ENCODE data around the gene SNX20. TPM values are rescaled to one million over a fixed set of nuclear protein-coding genes. Genes with fewer than 3 reads are reported as not detected.

The SNX20 gene
- total and polyA plus RNA-seq, 2 donors (not counting 3 experiments of a cell fraction or from before 2014, with no cell fraction given): not detected

GRCh38 chr16:50630394-50631020 lies 50.6 kb downstream of the SNX20 start:
- H3K79me2 ChIP-seq (ENCODE audit: control insufficient read depth, insufficient read depth, low read length): no peaks in the 10 kb centered on the region
- no peaks in the 10 kb centered on the region for H3K4me1 ChIP-seq (ENCODE audit: control insufficient read depth, extremely low read depth, insufficient read depth, low read length)
- no peak overlapping the region for H3K9ac ChIP-seq (replicated peaks; ENCODE audit: extremely low read depth, insufficient read depth, low read length)
- dilution Hi-C loops (cut with MboI; ENCODE audit: extremely low pct_ligation_motif_present, low sequenced_read_pairs) (no loop called here), intact Hi-C loops (cut with micrococcal nuclease) (no loop called here)
- no TSS peak for BruUV-seq (replicated peaks)
- no peak overlapping the region for H2AFZ ChIP-seq (ENCODE audit: low read depth, low read length)
- H3K9me1 ChIP-seq (replicated peaks; ENCODE audit: control insufficient read depth, extremely low read depth, insufficient read depth, low read length): no peaks in the 10 kb centered on the region
- no peak overlapping the region for H3K4me3 ChIP-seq (replicated peaks in 1 of 3; ENCODE audit: insufficient read depth in 1 of 3, low read depth in 1 of 3, low read length in 3 of 3)
- no peaks in the 10 kb centered on the region for H4K20me1 ChIP-seq (replicated peaks; ENCODE audit: control insufficient read depth, extremely low read depth, insufficient read depth, low read length)
- no peak overlapping the region for H3K4me2 ChIP-seq (ENCODE audit: insufficient read depth, low read length)
- no peaks in the 10 kb centered on the region for H3K36me3 ChIP-seq (ENCODE audit: control insufficient read depth in 2 of 2, extremely low read depth in 1 of 2, insufficient read depth in 2 of 2, low read length in 2 of 2)
- CTCF ChIA-PET: no interaction called here
- DNase-seq (ENCODE audit: low read depth, low spot score): no peak
- no peaks in the 10 kb centered on the region for H3K27me3 ChIP-seq (ENCODE audit: control insufficient read depth in 2 of 2, insufficient read depth in 2 of 2, low read length in 2 of 2)
- POLR2A ChIA-PET: interaction anchor here (0.7 kb wide), 1 partner anchor 838 kb away, joined by 4 read pairs; no protein-coding TSS in a partner anchor
- no peaks in the 10 kb centered on the region for H3K9me3 ChIP-seq (replicated peaks; ENCODE audit: control insufficient read depth, insufficient read depth, low read length)
- TF ChIP-seq JUN (IDR thresholded peaks at IDR 0.05; ENCODE audit: borderline replicate concordance, insufficient read depth, insufficient read length, low read depth) (no peak), EZH2 (IDR thresholded peaks at IDR 0.05; ENCODE audit: borderline replicate concordance, low read depth, low read length, severe bottlenecking) (no peak), POLR2AphosphoS5 (IDR thresholded peaks at IDR 0.05; ENCODE audit: insufficient read depth, low read depth, low read length) (no peak), POLR2A (IDR thresholded peaks at IDR 0.05; ENCODE audit: low read depth, low read length) (no peak), MAX (IDR thresholded peaks at IDR 0.05; ENCODE audit: insufficient read depth, insufficient read length) (no peak), GATA2 (IDR thresholded peaks at IDR 0.05; ENCODE audit: insufficient read depth, insufficient read length, low read depth, low read length) (no peak), FOS (IDR thresholded peaks at IDR 0.05; ENCODE audit: borderline replicate concordance, insufficient read depth, low read length) (no peak), MYC (IDR thresholded peaks at IDR 0.05; ENCODE audit: low read depth, low read length) (no peak), CTCF (IDR thresholded peaks at IDR 0.05; ENCODE audit: extremely low read depth in 1 of 2, insufficient read depth in 1 of 2, low read depth in 1 of 2, low read length in 2 of 2) (no peak)
- H3K27ac ChIP-seq (ENCODE audit: insufficient read depth, low read depth, low read length): no peak overlapping the region
- FAIRE-seq: no peak
